ENCODE measurements around the gene IL17REL.

IL17REL gene

DNA sequence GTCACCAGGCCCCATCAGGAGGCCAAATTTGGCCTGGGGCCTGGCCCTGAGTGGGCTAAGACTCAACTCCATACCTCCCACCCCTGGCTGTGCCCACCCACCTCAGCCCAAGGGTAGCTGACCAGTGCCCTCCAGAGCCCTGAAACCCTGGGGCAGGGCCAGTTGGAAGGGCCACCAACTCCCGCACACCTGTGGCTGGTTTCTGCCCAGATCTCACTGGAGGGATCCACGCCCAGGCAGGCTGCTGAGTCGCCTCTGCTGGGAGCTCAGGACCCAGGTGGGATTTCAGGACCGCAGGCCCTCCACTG, 60.9 kb downstream of the IL17REL start:
- H3K4me3 ChIP-seq (ENCODE audit: low read depth, low read length, poor library complexity, severe bottlenecking): no peak overlapping the region
- H3K9me2 ChIP-seq (ENCODE audit: low read depth, low read length): no peaks in the 10 kb centered on the region
- H3K36me3 ChIP-seq (ENCODE audit: insufficient read depth, low read length): no peaks in the 10 kb centered on the region
- no peaks in the 10 kb centered on the region for H3K4me1 ChIP-seq (ENCODE audit: insufficient read depth, low read length, severe bottlenecking)
- no peaks in the 10 kb centered on the region for H3K9me3 ChIP-seq (ENCODE audit: low read length)
- H3K27ac ChIP-seq (ENCODE audit: low read depth, low read length, poor library complexity, severe bottlenecking): no peak overlapping the region
- H3K79me2 ChIP-seq (ENCODE audit: insufficient read depth, low read length): no peaks in the 10 kb centered on the region
- no peak overlapping the region for H3K9ac ChIP-seq (ENCODE audit: low read length)
- no peaks in the 10 kb centered on the region for H3F3A ChIP-seq (ENCODE audit: insufficient read depth, low read length)
- no peak overlapping the region for H3K4me2 ChIP-seq (ENCODE audit: low read length)
- 0 out of 2 replicates have a peak, but pooled peaks cover 6% of the 10 kb centered on the region for H3K27me3 ChIP-seq (ENCODE audit: insufficient read depth, low read length)
- TF ChIP-seq EZH2 (IDR thresholded peaks at IDR 0.05; ENCODE audit: borderline replicate concordance, low read length) (no peak), CTCF (IDR thresholded peaks at IDR 0.05; ENCODE audit: low read length) (no peak)
- no peak overlapping the region for H2AFZ ChIP-seq (ENCODE audit: low read length)
- H4K20me1 ChIP-seq (ENCODE audit: insufficient read depth, low read length): no peaks in the 10 kb centered on the region

GRCh38 chr22:49951000-49951677, 61.4 kb downstream of the IL17REL start:
- H3K9me3 ChIP-seq (ENCODE audit: low read length): no peaks in the 10 kb centered on the region
- H2AFZ ChIP-seq (ENCODE audit: low read length): no peak overlapping the region
- H3K27ac ChIP-seq (ENCODE audit: low read depth, low read length, poor library complexity, severe bottlenecking): no peak overlapping the region
- no peaks in the 10 kb centered on the region for H3K79me2 ChIP-seq (ENCODE audit: insufficient read depth, low read length)
- H3K4me1 ChIP-seq (ENCODE audit: insufficient read depth, low read length, severe bottlenecking): no peaks in the 10 kb centered on the region
- H3K4me3 ChIP-seq (ENCODE audit: low read depth, low read length, poor library complexity, severe bottlenecking): no peak overlapping the region
- TF ChIP-seq EZH2 (IDR thresholded peaks at IDR 0.05; ENCODE audit: borderline replicate concordance, low read length): no peak
- TF ChIP-seq CTCF (IDR thresholded peaks at IDR 0.05; ENCODE audit: low read length): no peak
- no peak overlapping the region for H3K4me2 ChIP-seq (ENCODE audit: low read length)
- no peaks in the 10 kb centered on the region for H3K36me3 ChIP-seq (ENCODE audit: insufficient read depth, low read length)
- H3F3A ChIP-seq (ENCODE audit: insufficient read depth, low read length): no peaks in the 10 kb centered on the region
- no peak overlapping the region for H3K9ac ChIP-seq (ENCODE audit: low read length)
- H3K9me2 ChIP-seq (ENCODE audit: low read depth, low read length): no peaks in the 10 kb centered on the region
- H4K20me1 ChIP-seq (ENCODE audit: insufficient read depth, low read length): no peaks in the 10 kb centered on the region
- H3K27me3 ChIP-seq (ENCODE audit: insufficient read depth, low read length): 0 out of 2 replicates have a peak, but pooled peaks cover 6% of the 10 kb centered on the region

DNA sequence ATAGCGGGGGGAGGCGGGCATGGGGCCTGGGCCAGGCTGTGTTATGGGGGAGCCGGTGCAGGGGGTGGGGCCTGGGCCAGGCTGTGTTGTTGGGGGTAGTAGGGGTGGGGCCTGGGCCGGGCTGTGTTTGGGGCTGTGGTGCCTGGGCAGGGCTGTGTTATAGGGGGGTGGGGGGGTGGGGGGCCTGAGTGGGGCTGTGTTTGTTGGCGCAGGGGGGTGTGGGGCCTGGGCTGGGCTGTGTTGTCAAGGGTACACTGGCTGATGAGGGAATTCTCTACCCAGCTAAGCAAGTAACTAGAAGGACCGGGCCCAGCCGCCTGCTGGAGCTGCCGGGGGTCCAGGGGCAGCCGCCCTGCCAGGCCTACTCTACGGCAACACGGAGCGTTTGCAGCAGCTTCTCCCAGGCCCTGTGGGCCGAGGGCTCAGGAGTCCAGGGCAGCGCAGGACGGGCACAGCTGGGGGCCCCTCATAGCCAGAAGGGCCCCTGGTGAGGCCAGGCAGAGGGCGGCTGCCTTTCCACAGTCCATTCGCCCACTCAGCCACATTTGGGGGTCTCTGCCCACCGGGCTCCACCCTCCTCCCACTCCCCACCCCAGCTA, 62.1 kb downstream of the IL17REL start:
- no peak overlapping the region for H3K4me2 ChIP-seq (ENCODE audit: low read length)
- H3K9me3 ChIP-seq (ENCODE audit: low read length): no peaks in the 10 kb centered on the region
- no peaks in the 10 kb centered on the region for H3F3A ChIP-seq (ENCODE audit: insufficient read depth, low read length)
- no peak overlapping the region for H3K27ac ChIP-seq (ENCODE audit: low read depth, low read length, poor library complexity, severe bottlenecking)
- H3K27me3 ChIP-seq (ENCODE audit: insufficient read depth, low read length): 0 out of 2 replicates have a peak, but pooled peaks cover 6% of the 10 kb centered on the region
- no peak overlapping the region for H3K9ac ChIP-seq (ENCODE audit: low read length)
- H3K79me2 ChIP-seq (ENCODE audit: insufficient read depth, low read length): no peaks in the 10 kb centered on the region
- no peak overlapping the region for H3K4me3 ChIP-seq (ENCODE audit: low read depth, low read length, poor library complexity, severe bottlenecking)
- H3K4me1 ChIP-seq (ENCODE audit: insufficient read depth, low read length, severe bottlenecking): peaks cover 4% of the 10 kb centered on the region
- H4K20me1 ChIP-seq (ENCODE audit: insufficient read depth, low read length): no peaks in the 10 kb centered on the region
- H2AFZ ChIP-seq (ENCODE audit: low read length): no peak overlapping the region
- no peak for TF ChIP-seq CTCF (IDR thresholded peaks at IDR 0.05; ENCODE audit: low read length)
- no peak for TF ChIP-seq EZH2 (IDR thresholded peaks at IDR 0.05; ENCODE audit: borderline replicate concordance, low read length)
- no peaks in the 10 kb centered on the region for H3K36me3 ChIP-seq (ENCODE audit: insufficient read depth, low read length)
- no peaks in the 10 kb centered on the region for H3K9me2 ChIP-seq (ENCODE audit: low read depth, low read length)

Data from OCI-LY1 (cell line).